Vagina (tissue), 2 donors: ENCODE measurements around the gene TCHP. TPM values are rescaled to one million over a fixed set of nuclear protein-coding genes. Genes with fewer than 3 reads are reported as not detected.

Experiments used
- DNase-seq, 2 donors: peaks; one replicate each; pipeline ENCODE4 v3.0.0-alpha.2; 2017; ENCODE audit errors: extremely low spot score in 2 of 2
- H3K27ac ChIP-seq: fragments of 200-600 bp; sonication (generic); one replicate; pipeline ENCODE4 v1.5.1; 2019
- H3K27me3 ChIP-seq: fragments of 200-600 bp; sonication (generic); one replicate; pipeline ENCODE4 v1.5.1; 2019
- H3K36me3 ChIP-seq, 2 donors: fragments of 200-600 bp; sonication (generic); one replicate each; pipeline ENCODE4 v1.5.1; 2017 to 2019
- H3K4me1 ChIP-seq: fragments of 200-600 bp; sonication (generic); one replicate; pipeline ENCODE4 v1.5.1; 2019
- H3K4me3 ChIP-seq, 2 donors: fragments of 200-600 bp; sonication (generic); 1 replicate in 1 of 2; 2 replicates in 1 of 2; pipeline ENCODE4 v1.5.1; 2016 to 2019
- H3K9me3 ChIP-seq: fragments of 200-600 bp; sonication (generic); one replicate; pipeline ENCODE4 v1.5.1; 2019
- CTCF ChIP-seq, 3 experiments: fragments of 450-650 bp in 2 of 3; fragments of 200-600 bp in 1 of 3; sonication (generic) in 1 of 3; IDR thresholded peaks; one replicate each; pipeline ENCODE4 v1.5.1; 2017 to 2019; ENCODE audit warnings: antibody characterized with exemption in 3 of 3, mild to moderate bottlenecking in 2 of 3, moderate library complexity in 2 of 3
- POLR2A ChIP-seq, 2 donors: fragments of 450-650 bp; IDR thresholded peaks; one replicate each; pipeline ENCODE4 v1.6.1; 2017; ENCODE audit warnings: antibody characterized with exemption in 2 of 2, mild to moderate bottlenecking in 2 of 2, moderate library complexity in 2 of 2
- POLR2AphosphoS5 ChIP-seq, 2 donors: sonication (generic); formaldehyde crosslinking; IDR thresholded peaks; one replicate each; pipeline ENCODE4 v1.9.0; 2017; ENCODE audit warnings: antibody characterized with exemption in 2 of 2, mild to moderate bottlenecking in 2 of 2, low read depth in 1 of 2; ENCODE audit not compliant: insufficient read depth in 1 of 2
- intact Hi-C: fragments of 100-400 bp; cut with DNase I; formaldehyde crosslinking; loops from one replicate; pipeline ENCODE4 v1.15.1; 2023
- total RNA-seq: library from RNA; depleted of rRNA; stranded (reverse); fragments of >200 nt; gene quantifications from one replicate; pipeline ENCODE4 v1.2.3, GENCODE V29; 2016

TCHP gene
- total RNA-seq, 1 donor from 2014 or later = 21.1 TPM

- Histone ChIP-seq H3K27ac (no peak overlapping the region), H3K27me3 (no peaks in the 10 kb centered on the region), H3K4me1 (no peaks in the 10 kb centered on the region), H3K4me3 (no peak overlapping the region), H3K36me3 (peaks cover 0 to 71% of the 10 kb centered on the region in 2 donors), H3K9me3 (no peaks in the 10 kb centered on the region)
- intact Hi-C loops = no loop called here
- no peak for TF ChIP-seq POLR2AphosphoS5 (IDR thresholded peaks at IDR 0.05; ENCODE audit: insufficient read depth in 1 of 2, low read depth in 1 of 2)
- TF ChIP-seq POLR2A (IDR thresholded peaks at IDR 0.05) = no peak
- no peak for DNase-seq
Measured at GRCh38 chr12:109910969-109911348, 10.9 kb downstream of the TCHP start.

- Histone ChIP-seq H3K27me3 (no peaks in the 10 kb centered on the region), H3K4me1 (no peaks in the 10 kb centered on the region), H3K27ac (no peak overlapping the region), H3K4me3 (no peak overlapping the region), H3K36me3 (peaks cover 0 to 71% of the 10 kb centered on the region in 2 donors), H3K9me3 (no peaks in the 10 kb centered on the region)
- TF ChIP-seq POLR2A (IDR thresholded peaks at IDR 0.05) (no peak), POLR2AphosphoS5 (IDR thresholded peaks at IDR 0.05; ENCODE audit: insufficient read depth in 1 of 2, low read depth in 1 of 2) (no peak), CTCF (IDR thresholded peaks at IDR 0.05) (no peak)
- DNase-seq = no peak
- intact Hi-C loops = no loop called here
Measured at GRCh38 chr12:109912855-109913321, 12.8 kb downstream of the TCHP start.

- no peak overlapping the region for H3K27ac ChIP-seq
- H3K27me3 ChIP-seq = no peaks in the 10 kb centered on the region
- H3K36me3 ChIP-seq = peaks cover 0 to 66% of the 10 kb centered on the region in 2 donors
- intact Hi-C loops = no loop called here
- no peaks in the 10 kb centered on the region for H3K9me3 ChIP-seq
- DNase-seq = no peak
- H3K4me1 ChIP-seq = no peaks in the 10 kb centered on the region
- TF ChIP-seq CTCF (IDR thresholded peaks at IDR 0.05) = no peak
- TF ChIP-seq POLR2AphosphoS5 (IDR thresholded peaks at IDR 0.05; ENCODE audit: insufficient read depth in 1 of 2, low read depth in 1 of 2) = no peak
- no peak overlapping the region for H3K4me3 ChIP-seq
Measured at GRCh38 chr12:109914461-109914860, 14.4 kb downstream of the TCHP start.

- Histone ChIP-seq H3K4me3 (no peak overlapping the region), H3K4me1 (no peaks in the 10 kb centered on the region), H3K27me3 (no peaks in the 10 kb centered on the region), H3K27ac (no peak overlapping the region), H3K9me3 (no peaks in the 10 kb centered on the region), H3K36me3 (peaks cover 0 to 74% of the 10 kb centered on the region in 2 donors)
- peak in 1 of 2 donors; percentile 22 for TF ChIP-seq POLR2AphosphoS5 (IDR thresholded peaks at IDR 0.05; ENCODE audit: insufficient read depth in 1 of 2, low read depth in 1 of 2)
- TF ChIP-seq CTCF (IDR thresholded peaks at IDR 0.05) = no peak
- no peak for TF ChIP-seq POLR2A (IDR thresholded peaks at IDR 0.05)
- DNase-seq = no peak
- intact Hi-C loops = no loop called here
Measured at GRCh38 chr12:109915171-109916040, 15.3 kb downstream of the TCHP start.

- Histone ChIP-seq H3K4me1 (no peaks in the 10 kb centered on the region), H3K27ac (no peak overlapping the region), H3K27me3 (no peaks in the 10 kb centered on the region), H3K36me3 (peaks cover 0 to 76% of the 10 kb centered on the region in 2 donors), H3K9me3 (no peaks in the 10 kb centered on the region), H3K4me3 (no peak overlapping the region)
- intact Hi-C loops = no loop called here
- TF ChIP-seq POLR2A (IDR thresholded peaks at IDR 0.05) (no peak), CTCF (IDR thresholded peaks at IDR 0.05) (no peak), POLR2AphosphoS5 (IDR thresholded peaks at IDR 0.05; ENCODE audit: insufficient read depth in 1 of 2, low read depth in 1 of 2) (no peak)
- DNase-seq = no peak
Measured at GRCh38 chr12:109916045-109916444, 16.0 kb downstream of the TCHP start.
